ENCODE measurements around the gene CPA4.

The CPA4 gene

GRCh38 chr7:130324306-130324943, 31.5 kb downstream of the CPA4 start:
- Histone ChIP-seq H3K27me3 (ENCODE audit: insufficient read depth, poor library complexity, severe bottlenecking) (no peaks in the 10 kb centered on the region), H3K27ac (replicated peaks) (no peak overlapping the region), H3K4me3 (replicated peaks; ENCODE audit: insufficient read depth, low read length) (no peak overlapping the region)
- no peak for DNase-seq (ENCODE audit: low read depth in 1 of 2, low spot score in 1 of 2)
- TF ChIP-seq POLR2AphosphoS5 (IDR thresholded peaks at IDR 0.05; ENCODE audit: low read depth), result no peak
- TF ChIP-seq REST (IDR thresholded peaks at IDR 0.05; ENCODE audit: insufficient replicate concordance, low read depth), result no peak
- no peak for TF ChIP-seq CTCF (IDR thresholded peaks at IDR 0.05; ENCODE audit: insufficient read depth, low read length)
- no peak for TF ChIP-seq SPI1 (IDR thresholded peaks at IDR 0.05; ENCODE audit: borderline replicate concordance, low read depth)
- no peak for TF ChIP-seq GABPA (IDR thresholded peaks at IDR 0.05; ENCODE audit: low read depth)

GRCh38 chr7:130329681-130330080, 36.7 kb downstream of the CPA4 start:
- H3K27me3 ChIP-seq (ENCODE audit: insufficient read depth, poor library complexity, severe bottlenecking), result no peaks in the 10 kb centered on the region
- H3K27ac ChIP-seq (replicated peaks), result no peak overlapping the region
- no peak for TF ChIP-seq REST (IDR thresholded peaks at IDR 0.05; ENCODE audit: insufficient replicate concordance, low read depth)
- no peak for TF ChIP-seq POLR2AphosphoS5 (IDR thresholded peaks at IDR 0.05; ENCODE audit: low read depth)
- TF ChIP-seq SPI1 (IDR thresholded peaks at IDR 0.05; ENCODE audit: borderline replicate concordance, low read depth), result no peak
- no peak for TF ChIP-seq GABPA (IDR thresholded peaks at IDR 0.05; ENCODE audit: low read depth)
- TF ChIP-seq CTCF (IDR thresholded peaks at IDR 0.05; ENCODE audit: insufficient read depth, low read length), result no peak
- no peak overlapping the region for H3K4me3 ChIP-seq (replicated peaks; ENCODE audit: insufficient read depth, low read length)
- DNase-seq (ENCODE audit: low read depth in 1 of 2, low spot score in 1 of 2), result no peak

GRCh38 chr7:130332259-130333053, 39.5 kb downstream of the CPA4 start:
- no peaks in the 10 kb centered on the region for H3K27me3 ChIP-seq (ENCODE audit: insufficient read depth, poor library complexity, severe bottlenecking)
- no peak for DNase-seq (ENCODE audit: low read depth in 1 of 2, low spot score in 1 of 2)
- H3K4me3 ChIP-seq (replicated peaks; ENCODE audit: insufficient read depth, low read length), result no peak overlapping the region
- H3K27ac ChIP-seq (replicated peaks), result no peak overlapping the region
- TF ChIP-seq SPI1 (IDR thresholded peaks at IDR 0.05; ENCODE audit: borderline replicate concordance, low read depth), result no peak
- TF ChIP-seq POLR2AphosphoS5 (IDR thresholded peaks at IDR 0.05; ENCODE audit: low read depth), result no peak
- no peak for TF ChIP-seq GABPA (IDR thresholded peaks at IDR 0.05; ENCODE audit: low read depth)
- no peak for TF ChIP-seq CTCF (IDR thresholded peaks at IDR 0.05; ENCODE audit: insufficient read depth, low read length)
- no peak for TF ChIP-seq REST (IDR thresholded peaks at IDR 0.05; ENCODE audit: insufficient replicate concordance, low read depth)
